HL-60 (cell line): ENCODE measurements around the gene COL21A1.

Experiments used
- CTCF ChIP-seq: IDR thresholded peaks from one replicate; pipeline ENCODE4 v1.5.1; 2011; ENCODE audit warnings: low read length, control low read depth, inconsistent platforms; ENCODE audit not compliant: insufficient read depth
- POLR2AphosphoS5 ChIP-seq: IDR thresholded peaks from 2 replicates; pipeline ENCODE4 v1.6.1; 2012; ENCODE audit warnings: low read depth
- SPI1 ChIP-seq: IDR thresholded peaks from 2 replicates; pipeline ENCODE4 v1.6.1; 2012; ENCODE audit warnings: low read depth, mild to moderate bottlenecking, borderline replicate concordance

GRCh38 chr6:56017198-56017597 lies 230.2 kb downstream of the COL21A1 start:
- TF ChIP-seq CTCF (no peak), POLR2AphosphoS5 (no peak), SPI1 (no peak)
